Measurements from ENCODE around the gene GRP. TPM values are rescaled to one million over a fixed set of nuclear protein-coding genes. Genes with fewer than 3 reads are reported as not detected.

GRP gene
- total RNA-seq, 1 experiment from 2014 or later: not detected

DNA sequence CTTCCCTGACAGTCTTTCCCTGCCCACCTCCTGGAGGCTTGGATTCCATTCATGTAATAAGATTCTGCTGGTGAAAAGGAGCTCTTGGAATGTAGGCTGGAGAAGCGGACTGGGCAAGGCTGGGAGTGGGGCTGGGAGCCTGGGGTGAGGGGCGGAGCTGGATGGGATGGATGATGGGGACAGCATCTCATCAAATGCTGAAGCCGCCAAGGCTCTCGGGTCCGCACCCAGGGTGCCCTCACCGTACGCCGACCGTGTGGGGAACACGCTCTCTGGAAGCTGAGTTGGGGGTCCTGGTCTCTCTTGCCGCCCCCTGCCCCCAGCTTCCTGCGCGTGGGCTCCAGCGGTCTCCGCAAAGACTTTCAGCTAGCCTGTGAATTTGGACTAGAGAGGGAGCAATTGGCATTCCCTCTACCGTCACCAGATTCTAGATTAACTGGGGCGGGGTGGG is 44.2 kb downstream of the GRP start:
- Histone ChIP-seq H3K9me3 (ENCODE audit: control insufficient read depth in 1 of 2, insufficient read depth in 1 of 2, low read depth in 1 of 2, low read length in 2 of 2) (no peaks in the 10 kb centered on the region), H3K4me1 (ENCODE audit: control insufficient read depth in 1 of 2, insufficient read depth in 2 of 2, low read length in 2 of 2) (no peaks in the 10 kb centered on the region), H3K27ac (ENCODE audit: low read depth, low read length) (no peak overlapping the region), H3K4me2 (ENCODE audit: low read length) (no peak overlapping the region), H3K79me2 (ENCODE audit: insufficient read depth, low read length) (no peaks in the 10 kb centered on the region), H3K27me3 (ENCODE audit: insufficient read depth, low read length) (peaks cover 9% of the 10 kb centered on the region), H2AFZ (ENCODE audit: low read depth, low read length, poor library complexity, severe bottlenecking) (no peak overlapping the region), H3K4me3 (replicated peaks in 1 of 2; ENCODE audit: low read depth in 1 of 2, low read length in 2 of 2) (no peak overlapping the region), H3K9me2 (ENCODE audit: insufficient read depth) (no peaks in the 10 kb centered on the region), H3K9ac (ENCODE audit: low read length) (no peak overlapping the region), H3K36me3 (ENCODE audit: control insufficient read depth in 1 of 2, insufficient read depth in 2 of 2, low read length in 2 of 2) (no peaks in the 10 kb centered on the region), H4K20me1 (ENCODE audit: insufficient read depth) (no peaks in the 10 kb centered on the region)
- ChIA-PET POLR2A (no interaction called here), CTCF (no interaction called here), RAD21 (ENCODE audit: low non-redundant PET in 1 of 2, low total read pairs in 2 of 2, uncharacterized antibody in 2 of 2, unreplicated experiment in 2 of 2) (no interaction called here)
- TF ChIP-seq TCF7L2 (IDR thresholded peaks at IDR 0.05; ENCODE audit: borderline replicate concordance, extremely low read depth, insufficient read depth, insufficient read length) (no peak), YY1 (IDR thresholded peaks at IDR 0.05; ENCODE audit: extremely low read depth, insufficient replicate concordance, low read depth, low read length) (no peak), SIN3A (IDR thresholded peaks at IDR 0.05; ENCODE audit: low read depth) (no peak), ZNF274 (IDR thresholded peaks at IDR 0.05; ENCODE audit: low read depth, low read length) (no peak), EZH2 (IDR thresholded peaks at IDR 0.05) (no peak), SRF (IDR thresholded peaks at IDR 0.05; ENCODE audit: low read depth) (no peak), RAD21 (IDR thresholded peaks at IDR 0.05; ENCODE audit: low read depth) (no peak), POLR2AphosphoS5 (IDR thresholded peaks at IDR 0.05; ENCODE audit: low read depth, low read length) (no peak), FOSL1 (IDR thresholded peaks at IDR 0.05; ENCODE audit: low read depth) (no peak), POLR2A (IDR thresholded peaks at IDR 0.05; ENCODE audit: borderline replicate concordance, extremely low read depth, insufficient read depth, insufficient read length) (no peak), EZH2phosphoT487 (IDR thresholded peaks at IDR 0.05; ENCODE audit: borderline replicate concordance) (no peak), CBX3 (IDR thresholded peaks at IDR 0.05; ENCODE audit: low read depth) (no peak), ELF1 (IDR thresholded peaks at IDR 0.05; ENCODE audit: borderline replicate concordance, low read depth) (no peak)
- TF ChIP-seq, protein P1, sequence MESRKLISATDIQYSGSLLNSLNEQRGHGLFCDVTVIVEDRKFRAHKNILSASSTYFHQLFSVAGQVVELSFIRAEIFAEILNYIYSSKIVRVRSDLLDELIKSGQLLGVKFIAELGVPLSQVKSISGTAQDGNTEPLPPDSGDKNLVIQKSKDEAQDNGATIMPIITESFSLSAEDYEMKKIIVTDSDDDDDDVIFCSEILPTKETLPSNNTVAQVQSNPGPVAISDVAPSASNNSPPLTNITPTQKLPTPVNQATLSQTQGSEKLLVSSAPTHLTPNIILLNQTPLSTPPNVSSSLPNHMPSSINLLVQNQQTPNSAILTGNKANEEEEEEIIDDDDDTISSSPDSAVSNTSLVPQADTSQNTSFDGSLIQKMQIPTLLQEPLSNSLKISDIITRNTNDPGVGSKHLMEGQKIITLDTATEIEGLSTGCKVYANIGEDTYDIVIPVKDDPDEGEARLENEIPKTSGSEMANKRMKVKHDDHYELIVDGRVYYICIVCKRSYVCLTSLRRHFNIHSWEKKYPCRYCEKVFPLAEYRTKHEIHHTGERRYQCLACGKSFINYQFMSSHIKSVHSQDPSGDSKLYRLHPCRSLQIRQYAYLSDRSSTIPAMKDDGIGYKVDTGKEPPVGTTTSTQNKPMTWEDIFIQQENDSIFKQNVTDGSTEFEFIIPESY (IDR thresholded peaks at IDR 0.05; ENCODE audit: extremely low read depth, insufficient replicate concordance, low read length): no peak
- TF ChIP-seq, protein P2, sequence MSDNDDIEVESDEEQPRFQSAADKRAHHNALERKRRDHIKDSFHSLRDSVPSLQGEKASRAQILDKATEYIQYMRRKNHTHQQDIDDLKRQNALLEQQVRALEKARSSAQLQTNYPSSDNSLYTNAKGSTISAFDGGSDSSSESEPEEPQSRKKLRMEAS (IDR thresholded peaks at IDR 0.05): no peak
- TF ChIP-seq, protein P3, sequence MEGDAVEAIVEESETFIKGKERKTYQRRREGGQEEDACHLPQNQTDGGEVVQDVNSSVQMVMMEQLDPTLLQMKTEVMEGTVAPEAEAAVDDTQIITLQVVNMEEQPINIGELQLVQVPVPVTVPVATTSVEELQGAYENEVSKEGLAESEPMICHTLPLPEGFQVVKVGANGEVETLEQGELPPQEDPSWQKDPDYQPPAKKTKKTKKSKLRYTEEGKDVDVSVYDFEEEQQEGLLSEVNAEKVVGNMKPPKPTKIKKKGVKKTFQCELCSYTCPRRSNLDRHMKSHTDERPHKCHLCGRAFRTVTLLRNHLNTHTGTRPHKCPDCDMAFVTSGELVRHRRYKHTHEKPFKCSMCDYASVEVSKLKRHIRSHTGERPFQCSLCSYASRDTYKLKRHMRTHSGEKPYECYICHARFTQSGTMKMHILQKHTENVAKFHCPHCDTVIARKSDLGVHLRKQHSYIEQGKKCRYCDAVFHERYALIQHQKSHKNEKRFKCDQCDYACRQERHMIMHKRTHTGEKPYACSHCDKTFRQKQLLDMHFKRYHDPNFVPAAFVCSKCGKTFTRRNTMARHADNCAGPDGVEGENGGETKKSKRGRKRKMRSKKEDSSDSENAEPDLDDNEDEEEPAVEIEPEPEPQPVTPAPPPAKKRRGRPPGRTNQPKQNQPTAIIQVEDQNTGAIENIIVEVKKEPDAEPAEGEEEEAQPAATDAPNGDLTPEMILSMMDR (IDR thresholded peaks at IDR 0.05 in 2 of 3, conservative IDR thresholded peaks at IDR 0.05 in 1 of 3; ENCODE audit: borderline replicate concordance in 1 of 3, insufficient read depth in 1 of 3, low read depth in 2 of 3, low read length in 2 of 3): no peak
- TF ChIP-seq, protein P4, sequence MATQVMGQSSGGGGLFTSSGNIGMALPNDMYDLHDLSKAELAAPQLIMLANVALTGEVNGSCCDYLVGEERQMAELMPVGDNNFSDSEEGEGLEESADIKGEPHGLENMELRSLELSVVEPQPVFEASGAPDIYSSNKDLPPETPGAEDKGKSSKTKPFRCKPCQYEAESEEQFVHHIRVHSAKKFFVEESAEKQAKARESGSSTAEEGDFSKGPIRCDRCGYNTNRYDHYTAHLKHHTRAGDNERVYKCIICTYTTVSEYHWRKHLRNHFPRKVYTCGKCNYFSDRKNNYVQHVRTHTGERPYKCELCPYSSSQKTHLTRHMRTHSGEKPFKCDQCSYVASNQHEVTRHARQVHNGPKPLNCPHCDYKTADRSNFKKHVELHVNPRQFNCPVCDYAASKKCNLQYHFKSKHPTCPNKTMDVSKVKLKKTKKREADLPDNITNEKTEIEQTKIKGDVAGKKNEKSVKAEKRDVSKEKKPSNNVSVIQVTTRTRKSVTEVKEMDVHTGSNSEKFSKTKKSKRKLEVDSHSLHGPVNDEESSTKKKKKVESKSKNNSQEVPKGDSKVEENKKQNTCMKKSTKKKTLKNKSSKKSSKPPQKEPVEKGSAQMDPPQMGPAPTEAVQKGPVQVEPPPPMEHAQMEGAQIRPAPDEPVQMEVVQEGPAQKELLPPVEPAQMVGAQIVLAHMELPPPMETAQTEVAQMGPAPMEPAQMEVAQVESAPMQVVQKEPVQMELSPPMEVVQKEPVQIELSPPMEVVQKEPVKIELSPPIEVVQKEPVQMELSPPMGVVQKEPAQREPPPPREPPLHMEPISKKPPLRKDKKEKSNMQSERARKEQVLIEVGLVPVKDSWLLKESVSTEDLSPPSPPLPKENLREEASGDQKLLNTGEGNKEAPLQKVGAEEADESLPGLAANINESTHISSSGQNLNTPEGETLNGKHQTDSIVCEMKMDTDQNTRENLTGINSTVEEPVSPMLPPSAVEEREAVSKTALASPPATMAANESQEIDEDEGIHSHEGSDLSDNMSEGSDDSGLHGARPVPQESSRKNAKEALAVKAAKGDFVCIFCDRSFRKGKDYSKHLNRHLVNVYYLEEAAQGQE (IDR thresholded peaks at IDR 0.05; ENCODE audit: low read depth): no peak
- BruUV-seq (replicated peaks): no TSS peak
- ATAC-seq (no peak), DNase-seq (ENCODE audit: low read depth, low spot score) (no peak)
- intact Hi-C loops (cut with micrococcal nuclease): no loop called here
